Measurements from ENCODE around the gene NAPA.
A peak's percentile ranks its signal among the peaks of the same experiment; 100 is the strongest.

Gene NAPA

DNA sequence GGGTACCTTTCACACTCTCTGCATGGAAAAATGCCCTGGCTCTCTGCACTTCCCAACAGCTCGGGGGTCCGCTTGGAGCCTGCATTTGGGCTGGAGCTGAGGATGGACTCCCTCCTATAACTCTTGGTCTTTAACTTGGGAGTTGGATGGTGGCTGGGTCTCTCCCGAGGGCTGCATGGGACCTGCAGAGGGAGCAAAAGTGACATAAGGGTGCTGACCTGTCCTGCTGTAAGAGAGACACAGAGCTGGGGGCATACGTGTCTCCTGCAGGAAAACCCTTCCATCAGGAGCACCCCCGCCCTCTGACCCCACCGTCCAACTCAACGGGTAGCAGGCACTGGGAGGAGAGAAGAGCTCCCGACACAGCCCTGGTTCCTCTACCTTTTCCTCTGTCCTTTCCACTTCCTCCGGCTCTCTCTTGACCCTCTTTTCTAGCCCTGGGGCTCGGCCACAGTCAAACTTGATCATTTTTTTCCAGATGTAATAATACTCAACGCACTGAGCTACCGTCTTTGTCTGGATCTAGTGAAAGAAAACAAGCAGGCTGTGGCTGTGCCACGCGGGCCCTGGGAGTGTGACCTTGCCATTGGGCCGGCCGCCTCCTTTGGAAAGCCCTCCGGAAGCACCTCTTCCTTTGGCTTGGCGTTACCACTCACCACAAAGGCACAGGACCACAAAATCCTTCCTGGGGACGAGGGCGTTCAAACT lies 6.8 kb upstream of the NAPA start:
- DNase-seq (ENCODE audit: low read depth), result no peak

DNA sequence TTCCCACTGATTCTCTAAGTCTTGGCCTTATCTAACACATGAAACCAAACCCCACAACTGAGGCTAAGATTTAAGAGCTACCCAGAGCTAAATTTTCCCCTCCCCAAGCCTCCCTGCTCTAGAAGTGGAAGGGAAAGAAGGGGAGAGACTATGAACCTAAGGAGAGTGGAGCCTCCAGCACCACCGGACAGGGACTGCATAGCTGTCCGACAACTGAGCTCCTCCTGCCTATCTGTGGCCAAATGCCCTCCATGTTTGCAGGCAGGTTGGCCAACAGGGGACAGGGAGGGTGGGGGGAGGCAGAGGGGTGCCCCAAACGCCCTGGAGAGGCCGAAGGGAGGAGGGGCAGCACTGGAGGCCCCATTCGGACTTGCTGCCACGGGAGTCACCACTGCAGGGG lies 6.0 kb upstream of the NAPA start:
- DNase-seq (ENCODE audit: low read depth), result no peak

DNA sequence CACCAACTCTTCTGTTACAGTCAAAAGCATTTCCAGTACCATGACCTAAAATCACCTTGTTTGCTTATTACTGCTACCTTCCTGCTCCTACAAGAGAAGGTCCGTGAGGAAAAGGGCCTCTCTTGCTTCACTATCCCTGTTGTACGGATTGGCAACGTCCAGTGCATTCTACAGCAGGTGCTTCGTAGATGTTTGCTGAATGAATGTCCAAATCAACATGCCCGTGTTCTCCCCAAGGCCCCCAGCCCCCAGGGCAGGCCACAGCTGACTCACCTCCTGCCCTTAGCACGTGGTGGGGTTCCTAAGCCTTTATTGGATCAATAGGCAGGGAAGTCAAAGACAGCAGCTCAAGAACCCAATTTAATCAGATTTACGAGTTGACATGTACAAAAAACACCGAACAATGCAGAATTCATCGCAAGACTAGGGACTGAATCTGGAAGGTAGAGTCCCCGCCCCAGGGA lies 5.5 kb upstream of the NAPA start:
- no peak for DNase-seq (ENCODE audit: low read depth)

DNA sequence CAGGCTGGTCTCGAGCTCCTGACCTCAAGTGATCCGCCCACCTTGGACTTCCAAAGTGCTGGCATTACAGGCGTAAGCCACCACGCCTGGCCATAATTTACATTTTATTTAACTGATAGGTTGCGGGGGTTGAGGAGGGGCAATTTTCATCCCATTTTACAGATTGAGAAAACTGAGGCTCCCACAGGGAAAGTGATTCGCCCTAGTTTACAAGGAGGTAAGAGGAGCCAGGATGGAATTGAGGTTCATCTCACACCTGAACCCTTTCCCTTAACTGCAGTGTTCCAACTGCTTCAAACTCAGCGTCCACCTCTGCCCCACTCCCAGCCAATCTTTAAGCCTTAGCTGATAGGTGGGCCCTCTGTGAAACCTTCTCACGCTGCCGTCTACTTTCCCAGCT lies 4.0 kb upstream of the NAPA start:
- DNase-seq (ENCODE audit: low read depth), result no peak

DNA sequence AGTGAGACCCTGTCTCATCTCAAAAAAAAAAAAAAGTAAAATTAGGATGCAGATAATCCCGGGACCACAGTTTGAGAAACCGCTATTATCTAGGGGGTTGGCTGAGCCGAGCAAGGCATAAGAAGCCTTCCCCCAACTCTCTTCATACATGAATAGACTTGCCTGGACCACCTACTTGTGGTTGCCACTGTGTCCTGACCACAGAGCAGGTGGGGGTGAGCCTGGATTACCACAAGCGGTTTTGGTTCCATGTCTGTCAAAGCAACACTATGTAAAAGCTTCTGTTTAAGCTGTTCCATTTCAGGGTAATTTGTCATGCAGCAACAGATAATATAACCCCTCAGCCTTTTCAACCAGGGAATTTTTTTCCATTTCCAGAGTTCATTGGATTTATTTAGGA lies 3.3 kb upstream of the NAPA start:
- peak; percentile 18 for DNase-seq (ENCODE audit: low read depth)

DNA sequence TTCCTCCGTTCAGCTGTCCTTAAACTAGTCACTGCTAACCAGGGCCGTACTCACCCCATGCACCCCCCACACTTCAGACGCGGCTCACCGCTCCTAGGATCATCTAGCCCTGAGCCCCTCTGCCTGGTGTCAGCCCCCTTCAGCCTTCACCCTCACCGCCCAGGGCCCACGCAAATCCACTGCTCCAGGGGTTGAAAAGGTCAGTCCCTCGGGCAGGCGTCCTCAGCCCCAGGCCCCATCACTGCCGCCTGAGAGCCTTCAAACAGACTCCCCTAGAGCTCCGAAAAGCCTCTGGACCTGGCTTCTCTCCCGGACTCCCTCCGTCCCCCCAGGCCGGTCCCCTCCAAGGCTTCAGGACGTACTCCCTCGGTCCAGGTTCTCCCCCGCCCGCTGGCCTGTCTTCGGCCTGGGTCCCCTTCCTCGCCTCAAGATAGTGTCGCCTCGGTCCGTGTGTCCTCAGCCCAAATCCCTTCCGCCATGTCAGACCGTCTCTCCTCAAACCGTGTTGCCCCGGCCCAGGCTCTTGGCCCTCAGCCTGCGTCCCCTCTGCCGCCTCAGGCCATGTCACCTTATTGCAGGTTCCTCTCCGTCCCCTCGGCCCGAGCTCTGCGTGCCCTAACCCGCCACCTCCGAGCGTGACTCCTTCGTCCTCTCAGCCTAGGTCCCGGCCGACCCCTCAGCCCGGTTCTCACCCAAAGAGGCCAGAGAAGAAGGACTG lies 553 bp downstream of the NAPA start:
- DNase-seq (ENCODE audit: low read depth), result peak; percentile 4

DNA sequence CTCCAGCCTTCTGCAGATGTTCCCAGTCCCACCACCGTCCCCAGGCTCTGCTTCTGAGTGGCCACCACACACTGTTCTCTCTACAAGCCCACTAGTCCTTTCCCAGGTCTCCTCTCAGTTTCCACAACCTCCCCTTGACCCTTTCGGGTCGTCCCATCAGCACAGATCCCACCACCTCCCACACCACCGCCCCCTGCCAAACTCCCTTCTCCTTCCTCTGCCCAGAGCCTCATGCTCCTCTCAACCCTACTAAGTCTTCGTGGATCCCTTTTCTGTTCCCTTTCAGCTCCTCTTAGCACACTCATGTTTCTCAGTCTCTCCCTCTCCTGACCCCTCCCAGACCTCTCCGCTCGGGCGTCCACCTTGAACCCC lies 1.9 kb downstream of the NAPA start:
- DNase-seq (ENCODE audit: low read depth), result no peak

DNA sequence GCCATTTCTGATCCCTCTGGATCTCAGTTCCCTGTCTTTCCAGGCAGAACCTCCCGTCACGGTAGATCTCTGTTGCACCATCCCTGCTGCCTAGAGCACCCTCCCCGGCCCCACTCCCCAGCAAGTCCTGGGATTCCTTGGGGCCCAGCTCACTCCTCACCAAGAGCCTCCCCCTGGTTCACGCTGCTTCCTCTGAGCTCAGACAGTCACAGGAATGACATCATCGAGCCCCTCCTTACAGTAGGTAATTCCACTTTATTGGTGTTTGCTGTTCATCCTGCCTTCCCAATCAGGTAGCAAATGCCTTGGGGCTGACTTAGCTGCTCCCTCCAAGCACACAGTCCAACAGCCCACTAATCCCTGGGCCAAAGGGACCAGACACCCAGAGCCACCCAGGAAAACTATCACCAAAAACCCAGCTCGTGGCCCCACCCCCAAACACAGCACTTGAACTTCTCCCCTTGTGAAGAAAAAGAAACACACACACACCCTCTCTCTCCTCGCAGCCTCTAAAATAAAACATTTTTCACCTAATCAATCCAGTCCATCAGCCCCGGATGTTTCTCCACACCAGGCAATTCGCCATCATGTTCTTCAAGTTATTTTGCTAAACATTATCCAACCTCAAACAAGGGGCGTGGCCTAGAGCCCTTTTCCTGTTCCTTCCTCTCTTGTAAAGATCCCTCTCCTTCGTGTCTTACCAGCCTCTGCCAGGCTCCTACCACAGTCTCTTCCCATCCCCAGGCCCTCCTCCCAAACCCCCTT lies 2.5 kb downstream of the NAPA start:
- DNase-seq (ENCODE audit: low read depth), result no peak

DNA sequence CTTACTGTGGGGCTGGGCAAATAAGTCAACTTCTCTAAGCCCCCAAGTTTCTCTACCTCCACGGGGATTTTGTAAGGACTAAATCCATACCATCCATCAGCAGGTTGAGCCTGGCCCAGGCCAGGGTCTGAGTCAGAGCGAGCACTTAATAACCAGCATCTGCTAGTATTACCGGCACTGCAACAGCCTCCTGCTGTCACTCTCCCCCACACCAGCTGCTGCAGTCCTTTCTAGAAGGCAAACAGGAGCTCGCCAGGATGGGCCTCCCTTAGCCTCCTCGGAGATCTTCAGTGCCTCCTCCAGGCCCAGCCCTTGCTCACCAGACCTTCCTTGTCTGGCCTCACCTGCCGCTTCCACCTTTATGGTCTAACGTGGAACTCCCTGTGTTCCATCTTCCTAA lies 3.2 kb downstream of the NAPA start:
- DNase-seq (ENCODE audit: low read depth), result no peak

DNA sequence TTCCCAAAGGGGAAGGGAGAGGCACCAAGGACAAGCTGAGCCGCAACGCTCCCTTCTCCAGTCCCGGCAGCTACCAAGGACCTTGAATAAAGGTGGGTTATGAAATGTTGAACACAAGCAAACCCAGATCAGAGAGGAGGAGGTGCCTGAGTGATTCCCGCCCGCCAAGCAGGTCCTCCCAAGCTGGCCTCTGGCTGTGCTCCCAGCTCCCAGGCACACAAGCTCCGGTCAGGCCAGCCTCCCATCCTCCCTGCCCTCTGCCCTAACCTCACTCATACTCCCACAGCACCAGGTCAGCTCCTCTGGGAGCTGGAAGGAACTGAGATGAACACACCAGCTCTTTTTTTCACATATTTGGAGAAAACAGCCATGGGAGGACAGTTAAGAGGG lies 3.7 kb downstream of the NAPA start:
- DNase-seq (ENCODE audit: low read depth), result no peak

DNA sequence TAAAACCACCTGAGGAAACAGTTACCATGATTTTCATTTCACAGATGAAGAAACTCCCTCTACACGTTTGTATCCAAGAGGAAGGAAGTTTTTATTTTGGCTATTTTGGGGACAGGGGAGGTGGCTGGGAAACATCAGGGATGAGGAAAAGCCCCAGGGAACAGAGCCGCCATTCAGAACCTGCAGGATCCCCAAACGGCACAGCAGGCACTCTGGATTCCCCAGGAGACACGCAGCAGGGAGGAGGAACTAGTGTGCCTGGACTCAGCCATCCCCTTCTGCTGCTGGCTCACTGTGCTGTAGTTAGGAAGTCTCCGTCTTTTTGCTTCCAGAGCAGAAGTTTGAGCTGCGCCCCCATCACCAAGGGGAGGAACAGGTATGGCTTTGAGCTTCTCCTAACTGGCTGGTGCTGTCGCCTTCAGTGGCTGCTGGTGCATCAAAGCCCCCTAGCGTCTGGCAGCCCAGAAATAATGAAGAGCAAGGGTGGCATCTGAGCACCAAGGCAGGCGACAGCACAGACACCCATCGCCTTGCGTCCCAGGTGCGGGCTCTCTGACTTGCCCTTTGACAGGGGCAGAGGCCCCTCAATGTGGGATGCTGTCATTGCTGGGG lies 4.2 kb downstream of the NAPA start:
- no peak for DNase-seq (ENCODE audit: low read depth)

DNA sequence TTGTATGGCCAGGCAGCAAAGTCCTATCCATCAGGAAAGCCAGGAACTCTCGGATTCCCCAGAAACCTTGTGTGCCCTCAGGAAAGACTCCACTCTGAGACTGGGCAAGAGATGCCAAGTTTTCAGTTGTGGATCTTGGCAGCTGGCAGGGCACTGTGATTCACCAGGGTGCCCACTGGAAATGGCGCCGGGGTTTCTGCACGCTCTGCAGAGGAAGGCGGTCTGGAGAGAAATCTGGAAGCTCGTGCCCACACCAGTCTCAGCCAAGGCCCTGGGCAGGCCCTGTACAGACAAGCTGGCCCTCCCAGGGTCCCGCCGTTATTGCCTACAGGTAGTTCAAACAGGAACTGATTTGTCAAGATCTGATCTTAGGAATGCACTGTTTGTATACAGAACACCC lies 4.9 kb downstream of the NAPA start:
- no peak for DNase-seq (ENCODE audit: low read depth)

DNA sequence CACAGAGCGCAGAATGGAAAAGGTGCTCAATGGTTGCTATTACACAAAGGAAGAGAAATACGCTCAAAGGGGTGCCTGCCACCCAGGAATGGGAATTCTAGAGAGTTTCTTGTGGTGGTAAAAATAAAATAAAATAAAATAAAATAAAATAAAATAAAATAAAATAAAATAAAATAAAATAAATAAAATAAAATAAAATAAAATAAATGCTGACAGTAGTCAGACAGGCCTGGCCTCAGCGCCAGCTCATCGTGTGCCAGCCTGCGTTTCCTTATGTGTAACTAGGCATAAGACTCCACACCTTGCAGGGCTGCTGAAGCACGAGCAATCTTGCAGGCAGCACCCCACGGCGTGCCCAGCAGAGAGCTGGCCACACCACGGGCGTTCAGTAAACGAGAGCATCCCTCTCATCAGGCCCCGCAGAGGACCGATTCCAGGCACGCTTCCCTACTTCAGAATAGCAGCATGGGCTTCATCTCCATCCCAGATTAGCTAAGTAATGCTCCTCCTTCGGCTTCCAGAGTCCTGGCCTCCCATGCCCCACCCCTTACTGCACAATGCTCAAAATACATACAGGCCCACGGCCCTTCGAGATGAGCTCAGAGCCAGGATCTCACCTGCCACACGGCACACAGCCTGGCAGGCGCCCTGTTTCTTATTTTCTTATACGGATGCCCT lies 5.6 kb downstream of the NAPA start:
- DNase-seq (ENCODE audit: low read depth), result no peak

DNA sequence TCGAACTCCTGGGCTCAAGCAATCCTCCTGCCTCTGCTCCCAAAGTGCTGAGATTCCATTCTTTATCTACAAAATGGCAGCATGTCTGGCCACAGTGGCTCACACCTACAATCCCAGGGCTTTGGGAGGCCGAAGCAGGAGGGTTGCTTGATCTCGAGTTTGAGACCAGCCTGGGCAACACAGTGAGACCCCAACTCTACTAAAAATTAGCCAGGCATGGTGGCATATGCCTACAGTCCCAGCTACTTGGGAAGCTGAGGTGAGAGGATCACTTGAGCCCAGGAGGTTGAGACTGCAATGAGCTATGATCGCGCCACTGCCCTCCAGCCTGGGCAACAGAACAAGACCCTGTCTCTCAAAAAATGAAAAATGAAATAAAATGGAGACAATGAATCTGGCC lies 6.1 kb downstream of the NAPA start:
- no peak for DNase-seq (ENCODE audit: low read depth)

DNA sequence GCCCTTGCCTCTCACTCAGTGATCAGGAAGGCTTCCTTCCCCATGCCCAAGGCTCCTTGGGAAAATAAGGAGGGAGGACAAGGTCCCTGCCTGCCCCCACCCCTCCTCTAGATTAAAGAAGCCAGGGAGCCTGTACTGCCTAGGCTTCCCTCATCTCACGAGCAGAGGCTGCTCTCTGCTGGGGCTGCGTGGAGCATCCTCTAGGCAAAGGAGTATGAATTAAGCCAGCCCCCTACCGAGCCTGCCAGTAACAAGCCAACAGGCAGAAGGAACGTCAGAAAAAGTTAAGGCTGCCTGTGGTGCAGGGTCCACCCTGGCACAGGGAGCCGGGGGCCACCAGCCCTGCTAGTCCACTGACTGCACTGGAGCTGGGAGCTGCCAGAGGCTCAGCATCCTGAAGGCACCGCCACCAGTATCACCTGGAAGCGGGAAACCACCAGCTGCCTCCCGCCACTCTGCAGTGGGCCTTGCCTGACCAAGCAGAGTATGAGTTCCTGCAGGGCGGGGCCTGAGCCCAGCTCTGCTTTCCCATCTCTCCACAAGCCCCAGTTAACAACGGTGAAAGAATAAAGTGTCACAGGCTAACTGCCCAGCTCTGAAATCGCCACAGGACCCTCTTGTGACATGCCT lies 6.8 kb downstream of the NAPA start:
- no peak for DNase-seq (ENCODE audit: low read depth)

DNA sequence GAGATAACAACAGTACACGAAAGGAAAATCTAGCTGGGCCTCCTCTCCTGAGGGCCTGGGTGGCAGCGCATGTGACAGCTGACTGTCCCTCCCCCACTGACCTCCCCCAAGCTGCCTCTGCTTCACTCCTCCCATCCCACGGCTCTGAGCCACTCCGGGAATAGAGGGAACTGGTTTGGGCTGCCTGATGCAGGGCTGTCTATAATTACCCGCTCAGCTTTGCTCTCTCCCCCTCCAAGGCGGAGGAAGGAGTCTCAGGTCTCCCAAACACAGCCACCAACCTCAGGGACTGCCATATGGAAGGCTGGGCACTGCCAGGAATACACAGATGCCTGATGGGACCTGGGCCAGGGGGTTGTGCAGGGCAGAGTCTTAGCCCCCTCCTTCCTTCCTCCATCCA lies 7.9 kb downstream of the NAPA start:
- DNase-seq (ENCODE audit: low read depth), result no peak

DNA sequence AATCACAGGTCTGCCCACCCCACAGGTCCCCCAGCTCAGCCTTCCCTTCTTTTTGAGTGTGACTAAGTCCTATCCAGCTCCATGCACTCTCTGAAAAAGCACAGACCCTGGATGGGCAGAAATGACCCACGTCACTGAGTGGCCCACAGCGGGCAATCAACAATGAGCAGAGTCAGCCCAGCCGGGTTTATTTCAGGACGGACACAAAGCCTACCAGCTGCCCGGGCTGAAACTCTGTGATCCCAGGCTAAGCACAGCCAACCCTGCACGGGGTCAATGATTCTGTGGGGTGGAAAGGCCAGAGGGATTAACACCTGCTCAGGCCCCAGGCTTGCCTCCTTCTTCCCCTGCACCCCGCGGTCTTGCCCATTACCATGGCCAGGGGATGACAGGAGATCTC lies 8.4 kb downstream of the NAPA start:
- no peak for DNase-seq (ENCODE audit: low read depth)

DNA sequence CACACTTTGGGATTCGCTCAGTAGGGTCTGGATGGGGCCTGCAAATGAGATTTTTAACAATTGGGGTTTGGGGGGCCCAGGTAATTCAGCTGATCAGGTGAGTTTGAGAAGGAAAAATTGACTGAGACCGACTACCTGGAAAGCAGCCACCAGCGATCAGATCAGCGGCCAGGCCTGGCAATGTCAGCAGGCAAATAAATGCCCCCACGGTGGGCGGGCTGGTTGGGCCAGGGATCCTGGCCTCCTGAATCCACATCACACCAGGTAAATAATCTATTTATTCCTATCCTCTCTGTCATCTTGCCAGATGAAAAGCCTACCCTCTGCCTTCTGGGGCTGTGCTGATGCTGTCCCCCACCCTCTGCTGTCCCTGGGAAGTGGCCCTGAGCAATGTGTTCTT lies 9.4 kb downstream of the NAPA start:
- no peak for DNase-seq (ENCODE audit: low read depth)

DNA sequence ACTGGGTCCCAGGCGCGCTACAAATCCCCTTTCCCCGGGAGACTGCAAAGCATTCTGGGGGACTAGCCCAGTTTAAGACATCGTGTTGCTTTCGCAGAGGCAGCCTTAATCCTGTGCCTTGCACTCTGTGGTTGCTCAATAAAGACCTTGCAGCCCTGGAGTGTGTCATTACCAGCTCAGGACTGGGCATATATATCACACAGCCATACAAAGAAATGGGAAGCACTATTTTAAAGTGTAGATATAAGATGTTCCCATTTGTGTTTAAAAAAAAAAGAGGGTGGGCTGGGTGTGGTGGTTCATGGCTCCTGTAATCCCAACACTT lies 11.1 kb downstream of the NAPA start:
- no peak for DNase-seq (ENCODE audit: low read depth)

DNA sequence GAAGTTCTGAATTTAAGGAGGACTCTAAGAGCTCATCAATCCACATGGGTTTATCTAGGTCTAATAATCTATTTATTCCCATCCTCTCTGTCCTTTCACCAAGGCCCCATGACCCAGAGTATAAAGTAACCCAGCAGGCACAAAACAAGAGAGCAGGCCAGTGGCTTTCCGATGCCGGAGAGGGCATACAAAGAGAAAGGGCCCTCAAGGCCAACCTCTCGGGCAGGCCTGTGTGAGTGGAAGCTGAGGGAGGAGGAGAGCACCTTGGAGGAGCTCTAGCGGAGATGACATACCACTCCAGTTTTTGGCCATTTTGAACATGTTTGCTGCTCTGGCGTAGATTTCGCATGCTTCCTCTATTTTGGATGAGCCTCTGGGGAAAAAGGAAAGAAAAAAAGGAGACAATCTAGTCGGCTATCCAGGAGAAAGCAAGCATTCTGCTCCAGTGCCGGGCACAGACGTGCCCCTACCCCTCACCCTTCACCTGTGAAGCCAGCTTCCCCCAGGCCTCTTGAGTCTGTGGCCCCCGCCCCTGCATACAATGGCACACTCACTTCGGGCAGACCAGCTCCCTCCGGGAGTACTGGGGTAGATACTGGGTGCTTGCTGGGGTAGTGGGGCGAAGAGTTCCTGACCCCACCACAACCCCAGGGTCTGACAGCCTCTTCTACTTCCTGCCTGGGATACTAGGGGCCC lies 11.6 kb downstream of the NAPA start:
- no peak for DNase-seq (ENCODE audit: low read depth)
